Embryonic facial prominence (tissue), 1 donor: ENCODE data around the gene LETMD1.
"Not testable (repeated sequence)": the region's sequence is repeated elsewhere in the genome, so short reads cannot be mapped to it uniquely, and the experiment has no call there.

Source experiments
- DNase-seq: peaks from one replicate; pipeline ENCODE4 v3.0.0-alpha.2; 2016; ENCODE audit errors: extremely low spot score

Gene LETMD1, protein sequence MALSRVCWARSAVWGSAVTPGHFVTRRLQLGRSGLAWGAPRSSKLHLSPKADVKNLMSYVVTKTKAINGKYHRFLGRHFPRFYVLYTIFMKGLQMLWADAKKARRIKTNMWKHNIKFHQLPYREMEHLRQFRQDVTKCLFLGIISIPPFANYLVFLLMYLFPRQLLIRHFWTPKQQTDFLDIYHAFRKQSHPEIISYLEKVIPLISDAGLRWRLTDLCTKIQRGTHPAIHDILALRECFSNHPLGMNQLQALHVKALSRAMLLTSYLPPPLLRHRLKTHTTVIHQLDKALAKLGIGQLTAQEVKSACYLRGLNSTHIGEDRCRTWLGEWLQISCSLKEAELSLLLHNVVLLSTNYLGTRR

DNA sequence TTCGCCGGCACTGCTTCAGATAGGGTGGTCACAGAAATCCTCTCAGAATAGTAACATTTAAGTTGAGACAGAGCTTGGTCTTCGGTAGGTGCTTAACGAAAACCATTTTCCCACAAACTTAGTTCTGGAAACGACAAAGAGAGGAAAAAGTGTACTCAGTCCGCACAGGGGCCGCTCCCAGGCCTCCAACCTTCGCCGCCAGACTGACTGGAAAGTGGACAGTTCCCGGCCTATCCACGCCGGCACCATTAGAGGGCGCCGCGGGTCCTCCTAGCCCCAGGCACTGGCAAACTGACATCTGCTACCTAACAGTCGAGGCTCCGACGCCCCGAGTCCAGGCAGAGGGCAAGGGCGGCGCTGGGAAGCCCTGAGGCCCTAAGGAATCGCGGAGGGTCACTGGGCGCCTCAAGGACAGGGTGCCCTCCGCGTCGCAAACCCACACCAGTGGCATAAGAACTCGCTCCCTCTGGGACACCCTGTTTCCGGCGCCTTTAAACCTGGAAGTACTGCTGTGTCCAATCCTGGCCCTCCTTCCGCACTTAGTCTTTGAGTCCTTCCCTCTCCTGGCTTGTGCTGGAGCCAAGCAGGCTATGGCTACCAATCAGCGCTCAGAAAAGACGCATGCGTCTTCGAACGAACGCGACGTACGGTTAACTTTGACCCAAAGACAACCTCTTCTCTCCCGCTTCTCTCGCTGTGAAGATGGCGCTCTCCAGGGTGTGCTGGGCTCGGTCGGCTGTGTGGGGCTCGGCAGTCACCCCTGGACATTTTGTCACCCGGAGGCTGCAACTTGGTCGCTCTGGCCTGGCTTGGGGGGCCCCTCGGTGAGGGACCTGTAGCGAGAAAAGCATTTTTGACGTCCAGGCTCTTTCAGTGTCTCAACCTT lies at the start of gene LETMD1:
Gene LETMD1 (plus strand): TSS at position 673 of the 886 bp plus-strand sequence. CDS start 30 bp downstream, at position 703.
- DNase-seq, result peak; percentile 95

DNA sequence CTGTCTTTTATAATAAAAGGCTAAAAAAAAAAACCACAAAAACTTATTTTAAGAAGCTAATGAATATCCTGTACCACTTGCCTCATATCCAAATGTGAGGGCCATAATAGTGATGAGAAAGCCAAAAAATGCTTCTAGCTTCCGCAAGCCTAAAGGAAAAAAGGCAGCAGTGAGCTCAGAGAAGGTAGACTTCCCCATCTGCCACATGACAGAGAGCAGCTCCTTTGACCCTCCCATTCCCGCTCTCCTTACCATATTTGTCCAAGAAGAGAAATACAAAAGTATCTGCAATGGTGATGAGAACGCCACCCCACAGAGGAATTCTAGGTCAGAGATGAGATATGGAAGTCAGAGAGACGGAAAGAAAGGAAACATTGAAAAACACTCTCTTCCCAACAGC lies 49.0 kb upstream of the LETMD1 start:
- DNase-seq, result no peak

DNA sequence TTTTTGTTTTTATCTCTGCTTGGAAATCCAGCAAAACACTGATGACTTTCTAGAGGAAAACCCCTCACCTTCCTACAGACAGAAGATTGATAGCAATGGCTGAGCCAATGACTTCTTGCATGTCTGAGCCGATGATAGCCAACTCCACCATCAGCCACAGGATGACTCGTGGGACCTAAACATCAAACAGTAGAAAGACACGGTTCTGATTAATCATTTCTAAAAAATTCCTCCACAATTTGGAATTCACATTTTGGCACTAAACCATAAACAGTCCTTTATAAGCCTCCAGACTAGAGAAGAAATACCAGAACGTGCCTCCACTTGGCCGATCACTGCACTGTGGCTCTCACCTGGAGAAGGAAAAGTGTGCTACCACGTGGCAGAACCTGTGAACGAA lies 47.9 kb upstream of the LETMD1 start:
- no peak for DNase-seq

DNA sequence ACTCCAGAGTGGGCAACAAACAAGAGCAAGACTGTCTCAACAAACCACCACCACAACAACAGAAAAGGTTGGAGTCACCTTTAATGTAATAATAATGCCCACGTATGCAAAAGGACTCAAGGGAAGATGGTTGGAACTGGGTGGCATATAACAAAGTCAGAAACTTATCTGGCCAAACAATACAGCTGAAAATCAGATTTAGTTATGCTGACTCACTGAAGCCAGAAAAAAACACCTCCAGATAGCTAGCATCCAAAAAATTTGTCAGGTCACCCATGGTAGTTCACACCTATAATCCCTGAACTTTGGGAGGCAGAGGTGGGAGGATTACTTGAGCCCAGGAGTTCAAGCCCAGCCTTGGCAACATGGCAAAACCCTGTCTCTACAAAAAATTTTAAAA lies 46.3 kb upstream of the LETMD1 start:
- no peak for DNase-seq

DNA sequence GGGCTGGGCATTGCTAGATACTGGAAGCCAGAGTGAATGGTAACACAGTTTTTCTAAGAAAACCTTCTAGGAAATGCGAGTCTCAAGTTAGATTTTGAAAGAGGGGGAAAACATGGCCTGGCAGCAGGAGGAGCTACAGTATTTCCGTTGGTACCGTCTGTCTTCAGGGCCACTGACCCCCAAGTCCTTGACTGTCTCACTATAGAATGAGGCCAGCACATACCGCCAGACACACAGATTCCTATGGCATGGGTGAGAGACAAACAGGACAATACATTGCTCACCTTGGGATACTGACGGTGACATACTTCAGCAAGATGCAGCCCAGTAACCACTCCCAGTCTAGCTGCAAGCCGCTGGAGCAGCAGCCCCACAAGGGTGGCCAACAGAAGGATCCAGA lies 43.6 kb upstream of the LETMD1 start:
- no peak for DNase-seq

DNA sequence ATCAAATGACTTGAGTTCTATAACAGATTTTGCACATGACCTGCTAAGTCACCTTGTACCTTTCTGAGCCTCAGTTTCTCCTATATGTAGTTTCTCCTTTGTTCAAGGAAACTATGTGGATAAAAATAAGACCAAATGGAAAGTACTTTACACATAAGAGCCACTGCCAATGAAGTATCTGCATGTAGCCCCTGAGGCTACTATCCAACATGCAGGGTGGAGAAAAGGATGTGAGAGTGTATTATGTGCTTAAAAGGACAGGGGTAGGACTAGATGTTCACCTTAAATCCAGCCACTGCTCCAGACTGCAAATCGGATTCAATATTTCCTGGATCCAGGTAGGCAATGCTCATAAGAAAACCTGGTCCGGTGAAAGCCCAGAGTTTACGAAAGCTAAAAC lies 43.1 kb upstream of the LETMD1 start:
- DNase-seq, result no peak

DNA sequence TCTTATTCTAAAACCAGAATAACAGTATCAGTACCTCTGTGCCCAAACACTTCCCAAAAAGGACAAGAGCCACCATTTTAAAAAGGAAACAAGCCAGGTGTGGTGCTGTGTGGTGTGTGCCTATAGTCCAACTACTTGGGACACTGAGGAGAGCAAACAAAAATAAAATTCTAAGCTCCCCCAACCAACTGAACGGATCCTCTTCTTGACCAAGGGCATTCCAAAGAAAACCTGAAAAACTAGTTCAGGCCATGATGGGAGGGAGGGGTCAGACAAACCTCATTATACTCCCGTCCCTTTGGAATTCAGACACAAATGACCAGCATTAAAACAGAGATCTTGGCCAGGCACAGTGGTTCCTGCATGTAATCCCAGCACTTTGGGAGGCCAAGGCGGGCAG lies 42.5 kb upstream of the LETMD1 start:
- no peak for DNase-seq

DNA sequence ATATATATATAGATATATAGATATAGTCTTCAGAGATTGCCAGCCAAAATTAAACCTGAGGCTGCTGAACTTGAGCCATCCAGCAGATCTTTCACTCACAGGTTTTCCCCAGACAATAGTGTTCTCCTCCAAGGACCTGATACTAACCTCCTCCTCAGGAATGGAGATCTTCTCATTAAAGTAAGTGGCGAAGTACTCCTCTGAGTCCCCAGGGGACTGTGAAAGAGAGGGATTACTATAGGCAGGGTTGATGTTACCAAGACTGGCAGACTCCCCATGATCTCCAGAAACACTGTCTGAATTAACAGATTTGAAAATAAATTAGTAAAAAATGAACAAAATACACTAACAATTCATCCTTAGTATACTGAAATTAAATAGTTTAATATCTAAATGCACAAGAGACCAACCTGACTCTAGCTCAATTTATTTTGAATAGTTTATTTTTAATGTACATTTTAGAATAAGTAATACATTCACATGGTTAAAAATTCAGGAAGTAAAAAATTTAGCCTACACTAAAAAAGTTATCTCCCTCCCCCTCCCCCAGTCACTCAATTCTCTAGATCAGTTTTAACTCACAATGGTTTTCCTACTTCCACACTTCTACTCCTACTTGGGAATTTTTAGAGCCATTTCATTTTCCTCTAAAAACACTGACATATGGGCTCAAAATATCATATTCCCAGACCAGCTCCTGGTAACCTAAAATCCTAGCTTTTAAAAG lies 39.6 kb upstream of the LETMD1 start:
- no peak for DNase-seq

DNA sequence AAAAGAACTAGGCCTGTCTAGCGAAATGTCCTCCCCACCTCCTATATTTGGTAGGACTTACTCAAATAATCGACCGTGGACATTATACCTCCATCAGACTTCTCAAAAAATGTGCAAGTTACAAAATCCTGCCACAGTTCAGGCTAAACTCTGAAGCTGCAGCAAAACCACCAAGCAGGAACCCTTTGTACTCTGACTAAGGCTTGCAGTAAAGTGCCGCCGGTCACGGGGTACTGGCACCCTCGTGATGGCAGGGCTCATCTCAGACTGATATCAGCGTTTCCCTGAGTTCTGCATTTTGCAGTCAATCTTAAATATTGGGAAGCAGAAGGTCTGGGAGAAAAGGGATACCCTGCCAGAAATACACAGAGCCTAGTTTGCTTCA lies 39.1 kb upstream of the LETMD1 start:
- no peak for DNase-seq

DNA sequence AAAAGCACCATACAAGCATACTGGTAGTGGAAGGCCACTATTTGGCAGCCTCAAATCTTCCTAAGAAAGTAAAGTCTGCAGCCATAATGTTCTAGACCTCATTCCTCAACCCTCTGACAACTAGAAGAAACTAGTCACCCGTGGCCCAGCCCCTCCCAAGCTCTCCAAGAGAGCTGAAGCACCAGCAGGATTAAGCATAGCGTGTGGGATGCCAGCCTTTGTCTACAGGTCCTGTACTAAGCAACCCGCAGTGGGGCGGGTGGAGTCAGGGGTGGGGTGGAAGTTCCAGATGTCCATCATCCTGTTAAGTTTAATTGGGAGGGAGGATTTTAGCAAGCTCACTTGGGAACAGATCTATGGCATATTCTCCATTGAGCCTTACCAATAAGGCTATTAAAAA lies 36.2 kb upstream of the LETMD1 start:
- no peak for DNase-seq

DNA sequence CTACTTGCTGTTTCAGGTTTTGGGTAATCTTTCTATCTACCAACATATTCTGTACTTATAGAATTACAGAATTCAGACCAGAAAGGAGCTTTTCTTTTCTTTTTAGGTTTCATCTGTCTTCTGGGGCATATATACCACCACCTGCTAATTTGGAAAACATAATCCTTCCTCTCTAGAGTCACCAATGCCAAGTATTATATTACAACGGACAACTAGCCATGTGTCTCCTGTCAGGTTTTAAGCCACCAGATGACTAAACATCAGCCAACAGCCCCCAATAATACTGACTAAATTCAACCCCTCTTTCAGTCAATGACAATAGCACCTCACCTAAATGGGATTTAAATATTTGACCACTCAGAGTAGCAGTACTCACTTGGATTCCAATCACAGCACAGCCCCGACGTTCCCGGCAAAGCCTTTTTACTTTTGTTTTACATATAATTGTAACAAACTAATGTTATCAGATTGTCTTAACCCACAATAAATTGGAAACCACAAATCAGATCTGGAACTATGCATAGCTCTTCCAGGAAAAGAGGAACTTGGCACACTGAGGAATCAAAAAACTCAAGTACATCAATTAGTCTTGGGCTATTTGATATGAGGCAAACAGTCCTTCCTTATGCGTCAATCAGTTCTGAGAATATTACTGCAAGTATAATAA lies 35.4 kb upstream of the LETMD1 start:
- no peak for DNase-seq

DNA sequence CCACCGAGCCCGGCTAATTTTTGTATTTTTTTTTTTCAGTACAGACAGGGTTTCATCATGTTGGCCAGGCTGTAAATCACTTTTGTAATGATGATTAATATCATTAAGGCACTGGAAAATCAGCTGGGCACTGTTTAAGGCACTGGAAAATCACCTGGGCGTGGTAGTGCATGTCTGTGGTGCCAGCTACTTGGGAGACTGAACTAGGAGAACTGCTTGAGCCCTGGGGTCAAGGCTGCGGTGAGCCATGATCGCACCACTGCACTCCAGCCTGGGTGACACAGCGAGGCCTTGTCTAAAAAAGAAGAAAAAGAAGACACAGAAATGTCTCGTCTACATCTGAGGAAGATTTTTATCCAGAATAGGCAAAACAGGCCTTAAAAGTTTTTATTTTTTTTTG lies 34.7 kb upstream of the LETMD1 start:
- no peak for DNase-seq

DNA sequence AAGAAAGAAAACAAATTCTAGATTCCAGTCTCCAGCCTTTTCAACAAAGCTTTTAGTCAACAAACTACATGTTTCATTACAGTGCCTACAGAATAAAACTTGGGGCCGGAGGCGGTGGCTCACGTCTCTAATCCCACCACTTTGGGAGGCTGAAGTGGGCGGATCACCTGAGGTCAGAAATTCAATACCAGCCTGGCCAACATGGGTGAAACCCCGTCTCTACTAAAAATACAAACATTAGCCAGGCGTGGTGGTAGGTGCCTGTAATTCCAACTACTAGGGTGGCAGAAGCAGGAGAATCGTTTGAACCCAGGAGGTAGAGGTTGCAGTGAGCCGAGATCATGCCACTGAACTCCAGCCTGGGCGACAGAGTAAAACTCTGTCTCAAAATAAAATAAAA lies 33.7 kb upstream of the LETMD1 start:
- not testable (repeated sequence) for DNase-seq

DNA sequence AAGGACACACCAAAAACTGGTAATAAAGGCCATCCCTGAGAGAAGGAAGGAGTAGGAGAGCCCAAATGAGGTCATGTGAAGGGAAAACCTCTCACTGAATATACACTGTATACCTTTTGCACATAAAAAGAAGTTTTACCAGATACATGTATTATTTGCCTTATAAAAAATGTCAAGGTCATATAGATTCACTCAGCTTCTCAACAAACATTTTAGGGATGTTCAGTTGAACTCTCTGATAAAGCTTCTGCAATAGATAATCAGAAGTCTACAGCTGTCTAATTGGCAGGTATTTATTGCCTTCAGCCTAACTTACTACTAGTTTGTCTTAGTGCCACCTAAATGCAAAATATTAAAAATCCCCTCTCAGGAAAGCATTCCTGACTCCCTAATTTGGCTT lies 30.7 kb upstream of the LETMD1 start:
- no peak for DNase-seq

DNA sequence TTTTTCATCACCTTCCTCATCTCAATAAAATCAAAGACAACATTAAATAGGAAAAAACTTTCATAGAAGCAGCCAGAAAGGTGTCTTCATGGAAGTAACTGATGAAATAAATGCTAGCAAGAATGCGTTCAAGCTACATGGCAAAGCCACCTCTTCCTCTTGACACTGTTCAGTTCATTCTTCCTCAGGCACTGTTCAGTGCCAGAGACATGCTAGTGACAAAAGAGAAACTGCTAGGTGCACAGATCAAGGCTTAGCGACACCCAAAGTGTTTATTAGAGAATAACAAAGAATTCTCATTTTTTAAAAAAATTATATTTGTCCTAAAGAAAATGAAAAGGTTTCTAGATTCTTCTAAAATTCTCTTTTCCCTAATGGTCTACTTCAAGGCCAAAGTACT lies 29.2 kb upstream of the LETMD1 start:
- no peak for DNase-seq

DNA sequence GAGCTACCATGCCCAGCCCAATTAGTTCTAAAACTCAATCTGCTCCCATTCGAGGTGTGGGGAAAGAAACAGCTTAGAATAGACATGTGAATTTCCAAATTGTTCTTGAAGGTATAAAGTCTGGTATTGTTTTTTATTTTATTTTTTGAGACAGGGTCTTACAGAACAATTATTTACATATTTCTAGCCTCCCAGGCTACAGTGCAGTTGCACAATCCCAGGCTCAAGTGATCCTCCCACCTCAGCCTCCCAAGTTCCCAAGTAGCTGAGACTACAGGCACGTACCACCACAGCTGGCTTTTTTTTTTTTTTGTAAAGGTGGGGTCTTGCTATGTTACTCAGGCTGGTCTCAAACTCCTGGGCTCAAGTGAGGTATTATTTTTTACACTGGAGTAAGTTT lies 28.2 kb upstream of the LETMD1 start:
- no peak for DNase-seq

DNA sequence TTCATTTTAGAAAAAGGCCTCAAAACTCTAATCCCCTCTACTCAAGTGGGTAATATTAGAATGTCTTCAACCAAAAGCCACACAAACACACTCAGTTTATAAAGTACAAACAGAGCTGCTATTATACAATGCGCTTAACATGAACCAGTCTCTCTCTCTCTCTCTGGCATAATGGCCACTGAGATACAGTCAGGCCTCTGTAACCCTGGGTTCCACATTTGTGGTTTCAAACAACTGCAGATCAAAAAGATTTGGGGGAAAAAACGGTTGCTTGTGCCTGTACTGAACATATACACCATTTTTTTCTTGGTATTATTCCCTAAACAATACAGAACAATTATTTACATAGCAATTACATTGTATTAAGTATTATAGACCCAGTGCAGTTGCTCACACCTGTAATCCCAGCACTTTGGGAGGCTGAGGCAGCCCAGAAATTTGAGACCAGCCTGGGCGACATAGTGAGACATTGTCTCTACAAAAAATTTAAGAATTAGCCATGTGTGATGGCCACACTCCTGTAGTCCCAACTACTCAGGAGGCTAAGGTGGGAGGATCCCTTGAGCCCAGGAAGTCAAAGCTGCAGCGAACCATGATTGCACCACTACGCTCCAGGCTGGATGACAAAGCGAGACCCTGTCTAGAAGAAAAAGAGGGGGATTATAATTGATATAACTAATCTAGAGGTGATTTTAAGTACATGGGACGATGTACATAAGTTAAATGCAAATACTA lies 27.5 kb upstream of the LETMD1 start:
- DNase-seq, result no peak

DNA sequence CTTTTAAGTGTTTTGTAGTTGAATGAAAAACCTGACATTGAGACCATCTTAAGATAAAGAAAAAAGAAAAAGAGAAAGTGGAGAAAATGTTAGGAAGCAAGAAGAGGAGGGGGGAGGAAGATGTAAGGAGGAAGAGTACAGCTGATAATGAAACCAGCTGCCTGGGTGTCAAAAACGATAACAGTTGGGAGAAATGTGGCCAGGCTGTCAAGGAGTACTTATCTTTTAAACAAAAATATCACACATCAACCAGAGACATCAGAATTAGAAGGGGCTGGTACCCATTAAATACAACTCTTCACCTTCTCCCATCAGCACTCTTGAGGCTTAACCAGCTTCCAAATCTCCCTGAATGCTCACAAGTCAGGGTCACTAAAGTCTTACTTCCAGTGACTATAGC lies 26.4 kb upstream of the LETMD1 start:
- DNase-seq, result no peak

DNA sequence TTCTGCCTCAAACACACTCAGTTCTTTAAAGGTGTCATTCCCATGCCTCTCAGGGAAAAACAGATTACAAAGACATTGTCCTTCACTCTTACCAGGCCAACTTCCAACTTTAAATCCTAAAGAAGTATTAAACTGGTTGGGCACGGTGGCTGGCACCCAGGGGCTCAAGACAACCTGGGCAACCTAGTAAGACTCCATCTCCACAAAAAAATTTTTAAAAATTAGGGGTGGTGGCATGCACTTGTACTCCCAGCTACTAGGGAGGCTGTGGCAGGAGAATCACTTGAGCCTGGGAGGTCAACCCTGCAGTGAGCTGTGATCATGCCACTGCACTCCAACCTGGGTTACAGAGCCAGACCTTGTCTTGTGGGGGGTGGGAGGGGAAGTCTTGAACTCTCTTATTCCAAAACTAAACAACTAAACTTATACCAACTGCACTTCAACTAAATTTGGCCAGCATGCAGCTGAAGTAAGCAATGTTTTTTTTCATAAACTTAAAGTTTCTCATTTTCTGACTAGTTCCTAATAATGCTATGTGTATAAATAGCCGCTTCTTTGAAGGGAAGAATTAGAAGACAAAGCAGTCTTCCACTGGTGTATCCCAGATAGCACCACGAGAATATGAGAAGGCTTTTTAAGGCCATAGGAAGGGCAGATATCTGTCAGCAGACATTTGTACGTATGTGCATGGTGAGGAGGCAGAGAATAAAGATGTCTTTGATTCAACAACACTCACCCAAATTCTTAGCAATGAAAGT lies 24.3 kb upstream of the LETMD1 start:
- no peak for DNase-seq

DNA sequence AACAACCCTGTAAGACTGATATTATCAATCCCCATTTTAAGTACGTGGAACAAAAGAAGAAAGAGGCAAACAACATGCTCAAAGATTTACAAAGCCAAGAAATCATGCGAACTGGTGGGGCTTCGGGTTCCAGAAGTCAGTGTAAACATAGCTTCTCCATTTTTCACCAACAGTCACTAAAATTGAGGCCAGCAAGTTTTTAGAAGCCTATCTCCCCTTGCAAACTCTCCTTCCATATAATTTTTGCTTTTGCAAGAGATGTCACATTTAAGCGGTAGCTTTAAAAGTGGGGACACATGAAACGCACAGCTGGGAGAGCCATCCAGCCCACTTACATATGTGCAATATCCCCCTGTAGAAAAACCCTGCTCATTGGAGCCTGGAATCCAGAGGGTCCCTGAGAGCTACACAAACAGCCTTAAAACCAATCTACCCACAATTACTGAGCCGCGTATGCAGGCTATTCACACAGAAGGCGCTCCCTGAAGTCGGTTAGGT lies 22.7 kb upstream of the LETMD1 start:
- DNase-seq, result no peak
